Kidney capillary endothelial cell (primary cell): ENCODE measurements around the gene IGSF21.

ENCODE experiments used
- DNase-seq: peaks from one replicate; pipeline ENCODE4 v3.0.0-alpha.2; 2018; ENCODE audit warnings: low spot score

Gene IGSF21

GRCh38 chr1:18178111-18178510, 70.5 kb downstream of the IGSF21 start:
- no peak for DNase-seq

GRCh38 chr1:18179009-18179408, 71.4 kb downstream of the IGSF21 start:
- DNase-seq: no peak

GRCh38 chr1:18182398-18183160, 75.0 kb downstream of the IGSF21 start:
- no peak for DNase-seq

DNA sequence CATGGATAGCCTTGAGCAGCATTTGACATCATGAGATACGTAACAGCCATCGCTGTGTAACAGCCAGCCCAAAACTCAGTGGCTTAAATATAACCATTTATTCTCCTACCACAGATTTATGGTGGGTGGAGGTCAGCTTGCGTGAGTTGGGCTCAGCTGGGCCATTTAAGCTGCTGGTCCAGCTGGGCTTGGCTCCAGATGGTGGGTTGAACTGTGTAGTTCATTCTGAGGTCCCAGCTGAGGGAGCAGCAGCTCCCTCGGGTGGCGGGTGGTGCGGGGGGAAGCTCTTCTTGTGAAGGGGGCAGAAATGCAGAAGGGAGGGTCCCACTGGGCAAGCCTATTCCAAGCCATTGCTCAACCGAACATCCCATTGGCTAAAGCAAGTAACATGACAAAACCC, 75.9 kb downstream of the IGSF21 start:
- no peak for DNase-seq

GRCh38 chr1:18187054-18187453, 79.5 kb downstream of the IGSF21 start:
- DNase-seq: no peak

DNA sequence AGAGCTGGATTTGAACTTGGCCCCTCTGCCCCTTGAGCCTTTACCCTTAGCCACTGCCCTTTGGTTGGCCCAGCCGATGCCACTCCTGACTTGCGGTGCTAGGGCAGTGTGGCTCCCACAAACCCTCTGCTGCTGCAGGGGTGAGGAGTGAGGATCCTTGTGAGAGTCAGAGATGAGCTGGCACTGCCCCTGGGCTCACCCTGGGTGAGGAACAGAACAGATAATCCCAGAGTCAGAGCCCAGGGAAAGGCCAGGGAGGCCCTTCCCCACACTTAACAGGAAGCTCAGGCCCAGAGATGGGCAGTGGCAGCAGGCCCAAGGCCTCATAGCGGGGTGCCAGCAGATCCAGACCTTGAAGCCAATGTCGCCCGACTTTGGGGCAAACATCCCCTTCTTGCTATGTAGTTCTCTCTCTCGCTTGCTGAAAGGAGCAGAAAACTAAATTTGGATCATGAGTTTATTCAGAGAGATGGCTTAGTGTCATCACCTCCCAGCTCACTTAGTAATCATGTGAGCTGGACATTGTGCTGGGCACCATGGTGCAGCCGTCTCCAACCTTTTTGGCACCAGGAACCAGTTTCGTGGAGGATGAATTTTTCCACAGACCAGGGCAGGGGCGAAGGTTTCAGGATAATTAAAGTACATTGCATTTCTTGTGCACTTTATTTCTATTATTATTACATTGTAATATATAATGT, 81.4 kb downstream of the IGSF21 start:
- DNase-seq: no peak

DNA sequence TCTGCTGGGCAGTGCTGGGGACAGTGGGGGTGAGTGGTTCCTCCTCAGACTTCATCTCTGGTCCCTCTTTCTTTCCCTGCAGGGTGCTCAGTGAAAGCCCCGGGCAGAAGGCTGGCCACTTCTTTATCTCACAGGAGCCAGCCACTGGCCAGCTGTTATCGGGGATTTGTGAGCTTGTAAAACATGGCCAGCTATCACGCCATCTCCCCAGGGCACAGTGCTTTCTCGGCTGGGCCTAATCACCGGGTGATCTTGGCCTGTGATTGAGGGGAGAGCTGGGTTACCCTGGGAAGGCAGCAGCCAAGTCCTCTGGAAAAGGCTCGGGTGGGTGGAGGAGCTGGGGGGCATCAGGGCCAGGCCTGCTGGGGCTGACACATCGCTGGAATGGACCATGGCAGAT, 83.0 kb downstream of the IGSF21 start:
- no peak for DNase-seq

DNA sequence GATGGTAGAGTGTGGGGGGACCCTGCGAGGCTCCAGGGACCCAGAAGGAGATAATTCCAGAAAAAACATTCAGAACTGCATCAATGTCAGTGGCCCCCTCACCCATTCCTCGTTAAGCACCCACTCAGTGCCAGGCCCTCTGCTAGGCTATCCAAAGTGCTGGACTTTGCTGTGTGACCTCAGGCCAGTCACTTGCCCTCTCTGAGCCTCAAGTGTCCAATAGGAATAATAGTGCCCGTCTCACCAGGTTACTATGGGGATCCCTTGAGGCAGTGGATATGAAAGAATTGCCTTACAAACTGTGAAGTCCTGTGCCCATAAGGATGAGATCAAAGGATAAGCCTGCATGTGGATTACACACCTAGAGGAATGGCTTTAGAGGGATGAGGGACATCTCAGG, 83.4 kb downstream of the IGSF21 start:
- no peak for DNase-seq

GRCh38 chr1:18191481-18192155, 84.0 kb downstream of the IGSF21 start:
- no peak for DNase-seq

- DNase-seq: no peak
Observed at GRCh38 chr1:18192182-18192581, 84.6 kb downstream of the IGSF21 start.

DNA sequence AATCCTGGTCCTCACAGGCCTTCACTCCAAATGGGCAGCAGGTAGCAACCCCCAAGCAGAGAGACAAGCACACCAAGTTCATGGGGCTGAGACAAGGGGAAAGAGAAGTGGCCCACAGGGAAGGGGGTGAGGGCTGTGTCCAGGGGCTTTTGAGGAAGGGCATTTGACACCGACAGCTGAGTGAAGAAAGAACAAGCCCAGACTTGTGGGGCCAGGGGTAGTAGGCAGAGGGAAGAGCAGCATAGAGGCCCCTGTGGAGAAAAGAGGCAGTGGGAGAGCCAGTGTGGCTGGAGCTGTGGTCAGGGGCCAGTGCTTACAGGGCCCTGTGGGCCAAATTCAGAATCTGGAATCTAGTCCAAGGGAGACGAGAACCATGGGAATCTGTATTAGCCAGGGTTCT, 85.4 kb downstream of the IGSF21 start:
- DNase-seq: no peak

DNA sequence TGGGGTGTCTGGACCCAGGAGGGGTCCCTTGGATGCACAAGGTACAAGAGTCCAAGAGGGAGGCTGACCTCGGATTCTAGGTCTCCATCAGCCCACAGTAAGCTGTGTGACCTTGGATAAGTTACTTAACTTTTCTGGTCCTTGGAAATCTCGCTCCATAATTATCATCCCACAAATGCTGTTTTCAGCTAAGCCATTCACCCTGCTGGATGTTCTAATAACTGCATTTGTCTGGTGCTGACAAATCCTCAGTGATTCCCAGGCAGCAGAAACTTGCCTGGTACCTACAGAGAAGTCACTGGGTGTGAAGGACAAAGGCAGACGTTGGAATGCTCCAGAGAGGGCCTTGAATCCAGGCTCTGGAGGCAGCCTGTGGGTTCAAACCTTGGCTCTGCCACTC, 89.7 kb downstream of the IGSF21 start:
- no peak for DNase-seq

DNA sequence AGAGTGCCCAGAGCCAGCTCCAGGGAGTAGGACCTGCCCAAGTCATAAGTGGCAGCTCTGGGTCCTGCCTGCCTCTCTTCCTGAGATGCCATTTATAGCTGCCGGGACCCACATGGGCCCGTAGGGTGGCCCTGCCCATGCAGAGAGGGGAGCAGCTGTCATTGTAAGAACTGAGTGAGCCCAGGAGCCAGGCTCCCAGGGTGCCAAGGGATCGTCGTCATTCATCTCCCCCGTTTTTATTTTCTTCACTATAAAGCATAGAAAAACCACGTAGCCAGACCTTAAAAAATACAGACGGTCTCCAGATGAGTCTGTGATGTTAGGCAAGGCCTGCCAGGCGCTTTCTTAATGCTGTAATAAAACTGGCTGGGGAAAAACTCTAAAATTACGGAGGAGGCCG, 90.7 kb downstream of the IGSF21 start:
- no peak for DNase-seq

GRCh38 chr1:18199462-18199861, 91.9 kb downstream of the IGSF21 start:
- no peak for DNase-seq

DNA sequence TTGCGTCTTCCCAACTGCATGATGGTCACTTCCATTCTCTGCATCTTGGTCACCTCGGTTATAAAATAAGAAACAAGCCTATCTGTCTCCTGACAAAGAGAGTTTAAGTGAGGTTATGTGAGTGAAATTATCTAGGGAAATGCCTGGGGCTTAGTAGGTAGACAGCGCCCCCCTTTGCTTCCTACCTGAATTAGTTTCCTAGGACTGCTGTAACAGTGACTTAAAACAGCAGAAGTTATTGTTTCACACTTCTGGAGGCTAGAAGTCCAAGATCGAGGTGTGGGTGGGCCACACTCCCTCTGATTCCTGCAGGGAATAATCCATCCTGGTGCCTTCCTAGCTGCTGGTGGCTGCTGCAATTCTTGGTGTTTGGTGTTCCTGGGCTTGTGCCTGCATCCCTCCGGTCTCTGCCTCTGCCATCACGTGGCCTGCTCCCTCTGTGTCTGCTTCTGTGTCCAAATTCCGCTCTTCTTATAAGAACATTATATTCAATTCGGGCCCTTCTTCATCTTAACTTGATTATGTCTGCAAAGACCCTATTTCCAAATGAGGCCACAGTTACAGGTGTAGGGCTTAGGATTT, 92.6 kb downstream of the IGSF21 start:
- DNase-seq: no peak

GRCh38 chr1:18200918-18201317, 93.3 kb downstream of the IGSF21 start:
- DNase-seq: no peak

DNA sequence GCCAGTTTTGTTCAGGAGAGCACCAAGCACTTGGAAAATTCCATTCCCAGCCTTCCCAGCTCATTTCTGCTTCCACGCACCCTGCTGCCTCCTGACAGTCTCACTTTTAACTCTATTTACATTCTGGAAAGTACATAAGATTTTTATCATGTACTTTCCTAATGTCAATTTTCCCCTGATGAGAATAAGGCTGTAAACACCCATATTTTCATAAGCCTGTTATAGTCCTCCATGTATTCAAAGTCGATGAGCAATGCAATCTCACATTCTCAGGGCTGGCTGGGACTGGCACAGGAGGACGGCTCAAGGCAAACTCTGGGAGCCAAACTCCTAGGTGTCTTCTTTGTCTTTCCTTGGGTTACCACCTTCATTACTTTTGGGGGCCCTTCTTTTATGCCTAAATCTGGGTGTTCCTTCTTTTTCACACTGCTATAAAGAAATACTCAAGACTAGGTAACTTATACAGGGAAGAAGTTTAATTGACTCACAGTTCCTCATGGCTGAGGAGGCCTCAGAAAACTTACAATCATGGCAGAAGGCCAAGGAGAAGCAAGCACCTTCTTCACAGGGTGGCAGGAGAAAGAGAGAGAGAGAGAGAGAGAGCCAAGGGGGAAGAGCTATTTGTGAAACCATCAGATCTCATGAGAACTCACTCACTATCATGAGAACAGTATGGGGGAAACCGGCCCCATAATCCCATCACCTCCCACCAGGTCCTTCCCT, 94.6 kb downstream of the IGSF21 start:
- no peak for DNase-seq

DNA sequence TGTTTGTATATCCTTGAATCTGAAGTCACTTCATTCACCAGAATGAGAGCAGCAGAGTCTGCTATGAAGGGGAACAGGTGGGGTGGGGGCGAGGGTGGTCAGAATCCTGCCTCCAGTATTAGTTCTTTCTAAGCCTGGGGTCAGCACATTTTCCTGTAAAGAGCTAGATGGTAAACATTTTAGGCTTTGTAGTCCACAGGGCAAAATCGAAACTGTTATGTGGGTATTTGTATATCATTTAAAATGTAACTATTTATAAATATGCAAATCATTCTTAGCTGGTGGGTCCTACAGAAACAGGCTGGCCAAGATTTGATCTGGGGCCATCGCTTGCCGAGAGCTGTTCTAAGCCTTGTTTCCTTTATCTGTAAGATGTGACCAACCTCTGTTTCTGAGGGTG, 96.0 kb downstream of the IGSF21 start:
- DNase-seq: no peak

DNA sequence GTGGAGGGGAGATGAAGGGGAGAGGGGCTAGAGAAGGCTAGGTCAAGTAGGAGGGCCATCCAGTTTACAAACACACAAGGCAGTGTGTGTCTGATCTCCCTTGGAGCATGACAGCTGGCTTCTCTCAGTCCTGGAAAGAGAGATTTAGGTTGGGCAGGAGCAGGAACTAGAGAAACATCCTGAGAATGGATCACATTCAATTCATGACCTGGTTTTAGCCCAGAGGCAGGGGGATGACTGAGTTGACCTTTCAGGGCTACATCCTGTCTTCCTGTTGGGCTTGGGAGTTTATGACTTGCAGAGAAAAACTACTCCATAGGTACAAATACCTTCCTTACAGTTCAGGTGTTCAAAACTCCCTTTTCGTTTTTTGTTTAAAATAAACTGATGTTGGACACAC, 97.0 kb downstream of the IGSF21 start:
- DNase-seq: no peak

GRCh38 chr1:18205319-18205718, 97.7 kb downstream of the IGSF21 start:
- no peak for DNase-seq

GRCh38 chr1:18211764-18212163, 104.2 kb downstream of the IGSF21 start:
- DNase-seq: no peak

GRCh38 chr1:18217398-18218043, 109.9 kb downstream of the IGSF21 start:
- no peak for DNase-seq
